ENCODE results near the gene TP53TG3. TPM values are rescaled to one million over a fixed set of nuclear protein-coding genes. Genes with fewer than 3 reads are reported as not detected.
"Not testable (repeated sequence)": the region's sequence is repeated elsewhere in the genome, so short reads cannot be mapped to it uniquely, and the experiment has no call there.

The TP53TG3 gene, protein sequence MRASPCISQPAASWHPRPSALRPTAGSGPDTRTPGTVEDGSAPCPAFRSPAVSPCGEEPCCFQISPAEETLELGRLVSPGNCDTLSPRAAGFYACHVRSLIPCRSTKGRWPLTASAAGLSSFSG
- total RNA-seq (ENCODE audit: low replicate concordance), result not detected in 2 replicates
- long read RNA-seq, result 0 reads

DNA sequence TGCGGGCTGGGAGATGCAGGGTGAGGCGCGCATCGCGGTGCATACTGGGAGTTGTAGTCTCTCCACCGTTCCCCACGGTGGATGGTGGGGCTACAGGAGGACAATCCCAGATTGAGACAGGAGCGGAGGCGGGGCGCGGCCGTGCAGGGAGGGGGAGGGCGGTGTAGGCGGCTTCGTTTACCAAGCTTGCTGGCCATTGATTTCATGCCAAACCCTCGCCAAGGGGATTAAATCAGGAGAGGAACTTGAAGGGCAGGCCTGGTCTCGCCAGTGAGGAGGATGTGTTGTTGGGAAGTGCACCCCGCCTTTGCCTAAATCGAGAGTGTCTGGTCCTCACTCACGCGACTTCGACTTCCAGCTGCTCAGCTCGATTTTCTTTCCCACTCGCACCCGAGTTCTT, at the start of gene TP53TG3:
TP53TG3 (minus strand) TSS at position 101 of the 400 bp plus-strand sequence; CDS start at position 33, 68 bp downstream.
- not testable (repeated sequence) for H3K9me3 Mint-ChIP-seq; H3K36me3 Mint-ChIP-seq; H3K4me1 Mint-ChIP-seq (ENCODE audit: unreplicated experiment); H3K4me3 Mint-ChIP-seq; H3K27me3 Mint-ChIP-seq; H3K27ac Mint-ChIP-seq; DNase-seq (ENCODE audit: extremely low spot score, unreplicated experiment)

DNA sequence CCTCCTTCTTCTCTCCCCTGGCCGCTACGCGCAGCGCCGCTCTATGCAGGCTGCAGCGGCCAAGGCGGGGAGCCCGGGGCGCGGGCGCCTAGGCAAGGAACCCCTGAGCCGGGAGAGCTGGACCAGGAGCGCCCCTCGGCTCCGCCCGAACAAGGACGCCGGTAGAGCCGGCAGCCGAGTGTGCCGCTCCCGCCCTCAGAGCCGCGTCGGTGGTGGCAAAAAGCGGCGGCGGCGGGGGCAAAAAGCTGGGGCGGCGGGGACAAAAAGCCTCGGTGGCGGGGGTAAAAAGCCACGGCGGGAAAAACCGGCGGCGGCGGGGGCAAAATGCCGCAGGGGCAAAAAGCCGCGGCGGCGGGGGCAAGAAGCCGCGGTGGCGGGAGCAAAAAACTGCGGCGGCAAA, 25.1 kb downstream of the TP53TG3 start:
- not testable (repeated sequence) for H3K27ac Mint-ChIP-seq; H3K36me3 Mint-ChIP-seq; H3K4me3 Mint-ChIP-seq; H3K9me3 Mint-ChIP-seq; H3K4me1 Mint-ChIP-seq (ENCODE audit: unreplicated experiment); DNase-seq (ENCODE audit: extremely low spot score, unreplicated experiment); H3K27me3 Mint-ChIP-seq

DNA sequence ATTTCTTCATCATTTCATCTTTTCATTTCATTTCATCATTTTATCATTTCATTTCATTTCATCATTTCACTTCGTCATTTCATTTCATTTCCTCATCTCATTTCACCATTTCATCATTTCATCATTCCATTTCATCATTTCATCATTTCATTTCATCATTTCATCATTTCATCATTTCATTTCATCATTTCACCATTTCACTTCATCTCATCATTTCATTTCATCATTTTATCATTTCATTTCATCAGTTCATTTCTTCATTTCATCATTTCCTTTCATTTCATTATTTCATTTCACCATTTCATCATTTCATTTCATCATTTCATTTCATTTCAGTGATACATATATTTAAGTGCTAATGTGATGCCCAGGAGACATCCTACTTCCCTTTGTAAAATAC, 28.4 kb downstream of the TP53TG3 start:
- not testable (repeated sequence) for H3K27ac Mint-ChIP-seq; H3K4me3 Mint-ChIP-seq; H3K27me3 Mint-ChIP-seq; DNase-seq (ENCODE audit: extremely low spot score, unreplicated experiment); H3K4me1 Mint-ChIP-seq (ENCODE audit: unreplicated experiment); H3K9me3 Mint-ChIP-seq; H3K36me3 Mint-ChIP-seq

DNA sequence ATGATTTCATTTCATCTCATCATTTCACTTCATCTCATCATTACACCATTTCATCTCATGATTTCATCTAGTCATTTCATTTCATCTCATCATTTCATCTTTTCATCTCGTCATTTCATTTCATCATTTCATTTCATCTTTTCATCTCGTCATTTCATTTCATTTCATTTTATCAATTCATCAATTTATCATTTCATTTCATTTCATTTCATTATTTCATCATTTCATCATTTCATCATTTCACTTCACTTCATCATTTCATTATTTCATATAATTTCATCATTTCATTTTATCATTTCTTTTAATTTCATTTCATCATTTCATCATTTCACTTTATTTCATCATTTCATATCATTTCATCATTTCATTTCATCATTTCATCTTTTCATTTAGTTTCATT, 29.2 kb downstream of the TP53TG3 start:
- not testable (repeated sequence) for H3K4me3 Mint-ChIP-seq; H3K27me3 Mint-ChIP-seq; H3K36me3 Mint-ChIP-seq; H3K27ac Mint-ChIP-seq; H3K9me3 Mint-ChIP-seq; DNase-seq (ENCODE audit: extremely low spot score, unreplicated experiment); H3K4me1 Mint-ChIP-seq (ENCODE audit: unreplicated experiment)

DNA sequence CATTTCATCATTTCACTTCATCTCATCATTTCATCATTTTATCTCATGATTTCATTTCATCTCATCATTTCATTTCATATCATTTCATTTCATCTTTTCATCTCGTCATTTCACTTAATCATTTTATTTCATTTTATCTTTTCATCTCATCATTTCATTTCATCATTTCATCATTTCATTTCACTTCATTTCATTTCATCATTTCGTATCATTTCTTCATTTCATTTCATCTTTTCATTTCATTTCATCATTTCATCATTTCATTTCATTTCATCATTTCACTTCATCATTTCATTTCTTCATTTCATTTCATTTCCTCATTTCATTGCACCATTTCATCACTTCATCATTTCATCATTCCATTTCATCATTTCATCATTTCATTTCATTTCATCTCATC, 29.8 kb downstream of the TP53TG3 start:
- H3K27ac Mint-ChIP-seq; H3K36me3 Mint-ChIP-seq; H3K9me3 Mint-ChIP-seq; H3K4me3 Mint-ChIP-seq; H3K27me3 Mint-ChIP-seq; H3K4me1 Mint-ChIP-seq (ENCODE audit: unreplicated experiment); DNase-seq (ENCODE audit: extremely low spot score, unreplicated experiment): not testable (repeated sequence)

DNA sequence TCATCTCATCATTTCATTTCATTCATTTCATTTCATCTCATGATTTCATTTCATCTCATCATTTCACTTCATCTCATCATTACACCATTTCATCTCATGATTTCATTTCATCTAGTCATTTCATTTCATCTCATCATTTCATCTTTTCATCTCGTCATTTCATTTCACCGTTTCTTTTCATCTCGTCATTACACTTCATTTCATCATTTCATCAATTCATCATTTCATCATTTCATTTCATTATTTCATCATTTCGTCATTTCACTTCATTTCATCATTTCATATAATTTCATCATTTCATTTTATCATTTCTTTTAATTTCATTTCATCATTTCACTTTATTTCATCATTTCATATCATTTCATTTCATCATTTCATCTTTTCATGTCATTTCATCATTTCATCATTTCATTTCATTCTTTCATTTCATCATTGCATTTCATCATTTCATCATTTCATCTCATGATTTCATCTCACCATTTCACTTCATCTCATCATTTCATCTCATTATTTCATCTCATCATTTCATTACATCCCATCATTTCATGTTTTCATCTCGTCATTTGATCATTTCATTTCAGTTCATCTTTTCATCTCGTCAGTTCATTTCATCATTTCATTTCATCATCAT, 30.6 kb downstream of the TP53TG3 start:
- not testable (repeated sequence) for H3K36me3 Mint-ChIP-seq; DNase-seq (ENCODE audit: extremely low spot score, unreplicated experiment); H3K9me3 Mint-ChIP-seq; H3K27ac Mint-ChIP-seq; H3K27me3 Mint-ChIP-seq; H3K4me1 Mint-ChIP-seq (ENCODE audit: unreplicated experiment); H3K4me3 Mint-ChIP-seq

DNA sequence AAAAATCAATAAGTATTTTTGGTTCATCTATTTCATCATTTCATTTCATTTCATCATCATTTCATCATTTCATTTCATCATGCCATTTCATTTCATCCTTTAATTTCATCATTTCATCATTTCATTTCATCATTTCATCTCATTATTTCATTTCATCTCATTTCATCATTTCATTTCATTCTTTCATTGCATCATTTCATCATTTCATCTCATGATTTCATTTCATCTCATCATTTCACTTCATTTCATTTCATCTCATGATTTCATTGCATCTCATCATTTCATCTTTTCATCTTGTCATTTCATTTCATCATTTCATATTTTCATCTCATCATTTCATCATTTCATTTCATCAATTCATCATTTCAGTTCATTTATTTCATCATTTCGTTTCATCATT, 31.2 kb downstream of the TP53TG3 start:
- not testable (repeated sequence) for H3K36me3 Mint-ChIP-seq; H3K27me3 Mint-ChIP-seq; H3K9me3 Mint-ChIP-seq; H3K4me1 Mint-ChIP-seq (ENCODE audit: unreplicated experiment); DNase-seq (ENCODE audit: extremely low spot score, unreplicated experiment); H3K4me3 Mint-ChIP-seq; H3K27ac Mint-ChIP-seq

DNA sequence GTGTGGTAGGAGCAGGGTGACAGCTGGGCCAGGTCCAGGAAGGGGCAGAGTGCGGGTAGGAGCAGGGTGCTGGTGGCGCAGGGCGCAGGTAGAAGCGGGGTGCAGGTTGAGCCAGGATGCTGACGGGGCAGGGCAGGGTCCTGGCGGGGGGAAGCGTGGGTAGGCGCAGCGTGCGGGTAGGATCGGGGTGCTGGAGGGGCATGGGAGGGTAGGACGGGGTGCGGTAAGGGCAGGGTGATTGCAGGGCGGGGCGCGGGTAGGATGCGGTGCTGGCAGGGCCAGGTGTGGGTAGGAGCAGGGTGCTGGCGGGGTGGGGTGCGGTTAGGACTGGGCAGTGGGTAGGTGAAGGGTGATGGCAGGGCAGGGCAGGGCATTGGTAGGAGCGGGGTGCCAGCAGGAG, 38.4 kb downstream of the TP53TG3 start:
- H3K4me1 Mint-ChIP-seq (ENCODE audit: unreplicated experiment); H3K36me3 Mint-ChIP-seq; H3K9me3 Mint-ChIP-seq; H3K27me3 Mint-ChIP-seq; H3K27ac Mint-ChIP-seq; DNase-seq (ENCODE audit: extremely low spot score, unreplicated experiment); H3K4me3 Mint-ChIP-seq: not testable (repeated sequence)

DNA sequence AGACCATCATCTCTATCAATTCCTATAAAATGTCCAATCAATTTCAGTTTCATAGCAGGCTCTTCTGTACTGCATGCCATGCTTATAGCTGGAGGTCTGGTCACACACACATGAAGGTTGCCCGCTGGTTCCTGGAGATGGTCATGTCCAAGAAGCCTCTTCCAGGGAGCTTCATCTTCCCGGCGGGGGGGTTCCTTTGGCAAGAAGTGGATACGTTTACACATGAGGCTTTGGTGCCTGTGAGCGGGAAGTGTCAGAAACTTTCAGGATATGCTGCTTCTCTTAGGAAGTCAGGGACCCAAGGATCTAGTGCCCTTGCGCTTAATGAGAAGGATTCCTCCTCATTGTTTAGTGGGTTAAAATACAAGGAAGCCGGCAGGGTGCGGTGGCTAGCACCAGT, 43.9 kb downstream of the TP53TG3 start:
- not testable (repeated sequence) for DNase-seq (ENCODE audit: extremely low spot score, unreplicated experiment); H3K4me3 Mint-ChIP-seq; H3K9me3 Mint-ChIP-seq; H3K27ac Mint-ChIP-seq; H3K4me1 Mint-ChIP-seq (ENCODE audit: unreplicated experiment); H3K27me3 Mint-ChIP-seq; H3K36me3 Mint-ChIP-seq
